IPS-18c (cell line): ENCODE measurements around the gene NDUFB8.
"Not testable (repeated sequence)": the region's sequence is repeated elsewhere in the genome, so short reads cannot be mapped to it uniquely, and the experiment has no call there.

Experiments used
- H3K4me3 ChIP-seq: 2 replicates; pipeline ENCODE4 v1.7.0; 2013; ENCODE audit warnings: low read depth, mild to moderate bottlenecking, low read length, moderate library complexity; ENCODE audit not compliant: insufficient read depth
- H3K9me3 ChIP-seq: one replicate; pipeline ENCODE4 v1.6.1; 2013; ENCODE audit warnings: mild to moderate bottlenecking, low read length, moderate library complexity; ENCODE audit not compliant: control insufficient read depth, insufficient read depth

The NDUFB8 gene

DNA sequence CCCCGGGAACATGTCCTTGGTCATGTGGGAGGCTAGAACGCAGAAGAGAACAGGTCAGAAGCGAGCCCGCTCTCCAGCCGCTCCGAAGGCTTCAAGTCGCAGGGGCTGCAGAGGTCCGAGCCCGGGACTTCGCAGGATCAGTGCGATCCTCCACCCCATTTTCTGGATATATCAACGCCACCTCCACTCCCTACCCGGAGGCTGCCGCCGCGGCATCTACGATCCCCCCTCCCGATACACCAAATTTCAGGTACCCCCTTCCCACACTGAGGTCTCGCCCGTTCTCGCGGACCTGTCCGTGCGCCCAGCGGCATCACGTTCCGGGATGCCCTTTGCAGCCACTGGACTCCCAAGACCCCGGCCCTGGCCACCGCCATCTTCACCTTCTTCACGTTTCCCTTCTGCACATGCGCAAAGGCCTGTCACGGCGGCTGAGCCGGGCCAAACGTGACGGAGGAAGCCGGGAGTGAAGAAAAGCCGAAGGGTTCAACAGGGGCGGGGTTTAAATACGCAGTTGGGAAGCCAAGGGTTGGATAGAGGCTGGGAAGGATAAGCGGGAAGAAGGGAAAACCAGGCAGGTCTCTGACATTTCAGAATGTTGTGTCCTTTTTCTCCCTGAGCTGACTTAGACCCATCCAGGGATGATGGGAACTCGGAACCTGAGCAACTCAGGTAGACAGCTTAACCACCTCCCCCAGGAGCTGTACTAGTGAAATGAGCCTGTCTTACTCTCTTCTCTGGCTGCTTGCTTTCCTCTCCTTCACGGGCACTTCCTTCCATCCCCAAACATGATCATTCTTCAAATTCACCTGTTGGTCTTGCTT is at the start of gene NDUFB8:
Gene NDUFB8 (minus strand): TSS at position 397 of the 824 bp plus-strand sequence. CDS start 20 bp downstream, at position 377.
- Histone ChIP-seq H3K9me3 (no peaks in the 10 kb centered on the region), H3K4me3 (peak within 1 kb of the TSS; percentile 92)

DNA sequence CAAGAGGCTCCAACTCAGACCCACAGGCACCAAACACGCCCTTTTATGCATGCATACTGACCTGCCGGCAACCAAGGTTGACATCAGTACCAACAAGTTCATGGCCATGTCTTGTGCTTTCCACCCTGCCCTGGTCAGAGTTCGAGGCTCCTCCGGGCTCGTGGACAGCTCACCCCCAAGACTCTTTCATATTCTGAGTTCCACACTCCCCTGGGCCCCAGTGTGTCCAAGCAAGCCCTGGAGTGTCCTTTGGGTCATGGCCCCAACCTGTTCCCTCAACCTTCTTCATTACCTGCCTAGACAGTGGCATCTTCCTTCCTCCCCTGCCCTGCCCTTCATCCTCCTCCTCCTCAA is 46.6 kb upstream of the NDUFB8 start:
- no peaks in the 10 kb centered on the region for H3K9me3 ChIP-seq

DNA sequence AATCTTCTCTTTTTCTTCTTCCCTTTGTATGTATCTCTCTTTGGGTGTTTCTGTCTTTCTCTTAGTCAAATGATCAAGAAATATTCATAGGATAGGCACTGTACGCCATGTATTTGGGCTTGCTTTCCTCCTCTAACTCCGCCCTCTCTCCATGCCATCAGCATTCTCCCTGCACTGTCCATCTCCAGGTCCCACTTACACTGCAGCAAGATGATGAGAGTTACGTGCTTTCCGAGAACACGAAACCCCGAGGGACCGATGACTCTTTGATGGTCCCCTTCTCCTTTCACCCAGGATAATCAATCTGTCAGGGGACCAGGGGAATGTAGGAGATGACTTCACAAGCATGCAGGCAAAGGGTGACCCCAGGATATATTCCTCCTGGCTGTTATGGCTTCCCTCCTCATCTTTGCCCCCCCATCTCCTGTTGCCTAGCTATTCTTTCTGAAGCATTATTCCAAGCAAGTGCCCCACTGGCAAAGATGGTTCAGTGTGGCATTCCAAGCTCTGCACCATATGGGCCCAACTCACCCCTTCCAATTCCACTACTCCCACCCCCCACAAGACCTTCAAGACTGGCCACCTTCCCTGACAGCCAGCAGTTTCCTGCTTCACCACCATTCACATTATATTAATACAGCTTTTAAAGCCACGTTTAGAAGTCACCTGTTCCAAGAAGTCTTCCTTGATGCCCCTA is 46.1 kb upstream of the NDUFB8 start:
- H3K9me3 ChIP-seq, result no peaks in the 10 kb centered on the region
- no peak overlapping the region for H3K4me3 ChIP-seq

More for the DNA sequence above, 46.6 kb upstream of the NDUFB8 start:
- H3K4me3 ChIP-seq, result no peak overlapping the region

DNA sequence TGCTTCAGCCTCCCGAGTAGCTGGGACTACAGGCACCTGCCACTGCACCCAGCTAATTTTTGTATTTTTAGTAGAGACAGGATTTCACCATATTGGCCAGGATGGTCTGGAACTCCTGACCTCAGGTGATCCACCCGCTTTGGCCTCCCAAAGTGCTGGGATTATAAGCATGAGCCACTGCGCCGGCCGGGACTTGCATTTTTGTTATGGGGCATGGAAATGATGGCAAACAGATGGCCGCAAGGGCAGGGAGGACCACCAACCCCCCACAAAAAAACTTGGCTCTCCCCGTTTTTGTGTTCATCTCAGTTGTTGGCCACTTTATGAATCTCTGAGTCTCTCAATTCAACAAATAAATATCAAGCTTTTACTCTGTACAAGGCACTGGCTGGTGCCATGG is 45.5 kb upstream of the NDUFB8 start:
- not testable (repeated sequence) for H3K4me3 ChIP-seq

DNA sequence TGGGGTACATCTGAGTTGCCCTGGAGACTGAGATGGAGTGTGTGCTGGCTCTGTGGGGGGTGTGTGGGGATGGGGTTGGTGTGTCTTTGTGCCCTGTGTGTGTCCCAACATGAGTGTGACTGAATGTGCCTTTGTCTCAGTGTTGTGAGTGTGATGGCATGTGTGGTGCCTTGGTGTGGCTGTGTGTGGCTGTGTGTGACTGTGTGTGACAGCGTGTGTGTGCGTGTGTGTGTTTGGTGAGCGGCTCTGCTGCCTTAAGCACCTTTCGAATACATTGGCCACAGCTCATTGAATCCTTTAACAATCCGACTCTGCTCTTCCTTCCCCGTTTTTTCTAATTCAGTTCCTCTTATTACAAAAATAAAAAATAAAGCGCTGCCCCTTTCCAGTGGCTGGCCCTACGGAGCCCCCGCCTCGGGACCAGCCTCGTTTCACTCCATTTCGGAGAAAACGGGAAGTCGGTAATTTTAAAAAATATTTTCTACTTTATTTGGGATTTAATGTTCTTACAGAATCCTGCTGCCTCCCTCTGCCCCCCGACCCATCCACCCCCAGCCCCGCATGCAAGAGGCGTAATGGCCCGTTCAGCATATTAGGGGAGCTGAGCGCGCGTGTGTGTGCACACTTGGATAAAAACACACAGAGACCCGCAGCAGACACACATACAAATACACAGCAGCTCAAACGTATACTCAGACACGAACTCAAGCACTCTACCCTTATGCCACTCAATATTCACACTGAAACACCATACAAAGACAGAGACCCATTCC is 41.6 kb upstream of the NDUFB8 start:
- Histone ChIP-seq H3K9me3 (peaks cover 2% of the 10 kb centered on the region), H3K4me3 (no peak overlapping the region)

More for the DNA sequence above, 45.5 kb upstream of the NDUFB8 start:
- H3K9me3 ChIP-seq, result not testable (repeated sequence)

DNA sequence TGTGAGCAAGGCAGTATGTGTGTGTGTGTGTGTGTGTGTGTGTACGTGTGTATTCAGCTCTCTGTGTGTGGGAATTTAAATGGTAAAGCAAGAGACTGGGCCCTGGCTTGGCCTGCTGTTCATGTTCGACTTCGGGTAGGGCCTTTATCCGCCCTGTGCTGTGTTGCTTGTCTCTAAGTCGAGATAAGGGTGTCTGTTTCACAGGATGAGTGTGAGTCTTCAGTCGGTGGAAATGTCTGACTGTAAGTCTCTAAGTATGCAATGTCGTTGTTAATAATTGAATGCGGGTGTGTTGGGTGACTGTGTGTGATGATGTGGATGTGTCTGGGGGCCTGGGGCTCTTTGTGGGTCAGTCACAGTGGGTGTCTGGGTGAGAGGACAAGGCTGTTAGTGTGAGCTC is 40.8 kb upstream of the NDUFB8 start:
- H3K4me3 ChIP-seq, result peak overlapping the region; percentile 72
- H3K9me3 ChIP-seq, result peaks cover 2% of the 10 kb centered on the region

DNA sequence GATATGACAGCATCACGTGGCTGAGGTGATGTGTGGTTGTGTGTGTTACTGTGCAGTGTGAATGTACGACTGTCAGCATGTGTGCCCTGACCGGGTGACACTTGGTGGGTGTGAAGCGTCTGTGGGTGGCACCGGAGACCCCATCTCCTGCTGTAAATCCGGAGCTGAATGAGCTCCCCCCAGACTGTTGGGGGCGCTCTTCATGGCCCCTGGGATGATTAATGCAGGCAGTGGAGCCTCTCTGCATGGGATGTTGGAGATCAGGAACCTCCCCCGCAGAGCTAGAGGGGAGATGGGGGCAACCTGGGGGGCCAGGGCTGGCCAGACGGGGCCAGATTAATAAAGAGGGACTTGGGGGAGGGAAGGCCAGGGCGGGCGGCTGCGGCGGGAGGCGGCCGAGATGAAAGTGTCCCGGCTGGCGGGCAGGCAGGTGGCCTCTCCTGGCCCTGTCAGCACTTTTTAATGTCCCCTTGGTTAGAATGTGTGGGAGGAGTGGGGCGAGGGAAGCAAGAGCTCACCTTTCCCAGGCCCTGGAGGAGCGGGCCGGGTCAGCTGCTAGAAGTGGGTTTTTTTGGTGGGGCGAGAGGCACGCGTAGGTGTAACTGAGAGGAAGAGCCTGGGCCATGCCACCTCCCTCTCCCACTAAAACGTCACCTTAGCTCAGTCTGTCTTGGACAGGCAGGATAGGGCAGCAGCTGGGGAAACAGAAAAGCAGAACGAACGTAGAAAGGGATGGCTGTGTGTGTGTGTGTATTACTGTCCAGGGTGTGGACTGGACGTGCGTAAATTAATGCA is 40.2 kb upstream of the NDUFB8 start:
- peak overlapping the region; percentile 72 for H3K4me3 ChIP-seq

DNA sequence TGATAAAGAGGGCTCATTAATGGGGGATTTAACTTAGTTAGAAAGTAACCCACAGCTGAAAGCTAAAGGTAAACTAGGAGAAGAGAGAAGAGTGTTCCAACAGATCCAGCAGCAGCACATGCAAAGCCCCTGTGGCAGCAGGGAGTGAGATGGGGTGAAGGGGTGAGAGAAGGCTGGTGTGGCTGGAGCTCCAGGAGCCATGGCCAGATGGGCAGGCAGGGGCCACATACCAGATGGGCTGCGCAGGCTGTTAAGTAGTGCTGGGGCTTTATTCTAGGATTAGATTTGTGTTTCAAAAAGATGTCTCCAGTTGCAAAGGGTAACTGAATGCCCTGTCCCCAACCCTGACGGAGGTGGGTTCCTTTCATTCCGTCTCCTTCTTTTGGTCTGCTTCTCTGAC is 39.2 kb upstream of the NDUFB8 start:
- Histone ChIP-seq H3K4me3 (no peak overlapping the region), H3K9me3 (peaks cover 2% of the 10 kb centered on the region)

More for the DNA sequence above, 40.2 kb upstream of the NDUFB8 start:
- H3K9me3 ChIP-seq, result peaks cover 2% of the 10 kb centered on the region

DNA sequence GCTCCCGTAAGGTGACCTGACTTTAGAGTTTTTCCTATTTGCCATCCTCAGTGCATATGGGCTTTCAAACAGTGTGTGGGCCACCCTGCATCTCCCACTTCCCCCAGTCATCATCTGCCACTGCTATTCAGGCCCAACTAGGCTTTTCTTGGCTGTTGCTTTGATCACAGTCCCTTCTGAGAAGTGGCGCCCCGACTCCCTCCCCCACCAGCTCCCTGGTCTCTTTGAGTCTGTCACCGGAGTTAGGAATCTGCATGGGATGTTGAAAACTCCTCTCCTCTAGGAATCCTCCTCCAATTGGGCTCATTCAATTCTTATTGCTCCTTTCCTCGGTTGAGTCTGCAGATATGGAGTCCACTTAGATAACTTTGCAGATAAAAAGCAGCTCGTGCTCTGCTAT is 38.2 kb upstream of the NDUFB8 start:
- Histone ChIP-seq H3K4me3 (no peak overlapping the region), H3K9me3 (peaks cover 2% of the 10 kb centered on the region)

DNA sequence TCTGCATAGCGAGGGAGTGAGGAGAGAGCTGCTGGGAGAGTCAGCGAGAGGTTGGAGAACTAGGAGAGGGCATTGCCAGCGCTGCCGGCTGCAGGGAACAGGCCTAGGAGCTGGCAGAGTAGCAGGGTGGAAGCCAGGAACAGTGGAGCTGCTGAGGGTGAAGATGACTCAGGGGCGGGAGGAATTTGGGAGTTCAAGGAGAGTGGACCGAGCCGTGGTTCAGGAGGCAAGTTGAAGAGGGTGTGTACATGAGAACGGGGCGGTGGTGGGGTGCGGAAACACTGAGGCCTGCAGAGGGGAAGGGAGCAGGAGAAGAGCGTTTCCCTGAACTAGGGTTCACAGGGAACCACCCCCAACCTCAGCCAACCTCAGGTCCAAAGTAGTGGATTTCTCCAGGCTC is 37.6 kb upstream of the NDUFB8 start:
- peaks cover 2% of the 10 kb centered on the region for H3K9me3 ChIP-seq
- H3K4me3 ChIP-seq, result no peak overlapping the region

DNA sequence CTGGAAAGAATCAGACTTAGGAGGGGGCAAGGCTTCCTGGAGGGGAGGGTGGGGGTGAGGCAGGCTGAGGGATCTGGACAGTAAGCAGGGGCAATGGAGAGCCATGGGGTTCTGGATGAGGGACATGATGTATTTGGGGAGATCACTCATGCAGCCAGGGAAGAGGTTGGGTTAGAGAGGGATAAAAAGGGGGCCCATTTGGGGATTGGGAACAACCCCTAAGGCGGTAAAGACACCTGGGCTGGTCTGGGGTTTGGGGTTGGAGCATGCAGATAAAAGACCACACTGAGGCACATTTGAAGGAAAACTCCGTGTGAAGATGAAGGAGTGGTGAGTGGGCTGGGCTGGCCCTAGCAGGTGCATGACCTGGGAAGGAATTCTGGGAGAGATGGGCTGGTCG is 36.9 kb upstream of the NDUFB8 start:
- H3K4me3 ChIP-seq, result no peak overlapping the region
- peaks cover 2% of the 10 kb centered on the region for H3K9me3 ChIP-seq

DNA sequence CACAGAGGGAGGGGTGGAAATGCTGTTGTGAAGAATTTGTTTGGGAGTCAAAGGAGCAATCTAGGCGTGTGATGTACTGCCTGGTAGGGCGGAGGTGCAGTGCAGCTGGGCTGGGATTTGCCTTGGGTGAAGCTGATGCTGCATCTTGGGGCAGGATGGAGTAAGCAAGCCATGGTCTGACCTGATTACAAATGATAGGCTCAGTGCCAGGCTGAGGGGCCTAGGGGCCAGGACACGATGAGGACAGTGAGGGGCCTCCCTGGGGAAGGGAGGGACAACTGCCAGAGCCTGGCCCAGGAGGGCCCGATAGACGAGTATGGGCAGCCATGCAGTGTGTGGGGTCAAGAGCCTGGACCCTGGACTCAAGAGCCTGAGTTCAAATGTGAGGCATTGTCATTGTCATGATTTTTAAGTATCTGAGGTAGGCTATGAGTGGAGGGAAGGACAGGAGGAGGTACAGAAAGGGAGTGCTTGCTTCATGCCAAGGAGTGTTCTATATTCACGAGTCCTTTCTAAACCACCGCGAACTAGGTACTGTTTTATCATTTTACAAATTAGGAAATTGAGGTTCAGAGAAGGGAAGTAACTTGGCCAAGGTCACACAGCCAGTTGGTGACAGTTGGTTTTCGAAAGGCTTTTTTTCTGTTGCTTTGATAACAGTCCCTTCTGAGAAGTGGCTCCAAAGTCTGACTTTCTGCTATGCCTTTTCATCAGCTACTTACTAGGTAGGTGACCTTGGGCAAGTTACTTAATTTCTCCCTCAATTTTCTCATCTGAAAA is 35.7 kb upstream of the NDUFB8 start:
- Histone ChIP-seq H3K4me3 (no peak overlapping the region), H3K9me3 (peaks cover 2% of the 10 kb centered on the region)

DNA sequence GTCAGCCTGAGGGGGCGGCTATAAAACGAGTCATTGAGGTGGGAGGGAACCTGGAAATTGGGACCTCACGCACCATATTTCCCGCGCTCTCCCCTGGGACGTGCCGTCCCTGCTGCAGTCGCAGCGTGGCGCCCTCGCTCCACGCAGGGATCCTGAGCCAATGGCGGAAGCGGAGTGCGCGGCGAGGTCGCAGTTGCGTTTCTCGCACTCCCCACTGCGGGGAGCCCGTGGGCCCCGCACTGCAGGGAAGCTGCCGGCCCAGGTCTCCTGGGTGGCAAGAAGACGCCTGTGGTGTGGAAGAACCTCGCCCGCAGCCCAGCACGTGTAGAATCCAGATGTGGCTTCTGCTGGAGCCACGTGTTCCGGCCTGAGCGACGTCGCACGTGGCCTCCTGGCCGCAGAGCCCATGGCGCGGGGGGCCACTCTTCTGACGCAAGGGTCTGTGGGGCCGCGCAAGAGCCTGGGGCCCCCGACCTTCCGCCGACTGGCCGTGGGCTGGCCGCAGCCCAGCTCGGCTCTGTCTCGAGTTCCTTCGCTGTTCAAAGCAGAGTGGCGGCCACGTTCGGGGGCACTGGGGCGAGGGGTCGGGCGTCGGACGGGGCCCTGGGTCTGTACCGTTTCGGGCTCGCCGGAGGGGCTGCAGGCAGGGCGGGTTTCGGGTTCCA is 32.5 kb upstream of the NDUFB8 start:
- Histone ChIP-seq H3K4me3 (no peak overlapping the region), H3K9me3 (no peaks in the 10 kb centered on the region)

DNA sequence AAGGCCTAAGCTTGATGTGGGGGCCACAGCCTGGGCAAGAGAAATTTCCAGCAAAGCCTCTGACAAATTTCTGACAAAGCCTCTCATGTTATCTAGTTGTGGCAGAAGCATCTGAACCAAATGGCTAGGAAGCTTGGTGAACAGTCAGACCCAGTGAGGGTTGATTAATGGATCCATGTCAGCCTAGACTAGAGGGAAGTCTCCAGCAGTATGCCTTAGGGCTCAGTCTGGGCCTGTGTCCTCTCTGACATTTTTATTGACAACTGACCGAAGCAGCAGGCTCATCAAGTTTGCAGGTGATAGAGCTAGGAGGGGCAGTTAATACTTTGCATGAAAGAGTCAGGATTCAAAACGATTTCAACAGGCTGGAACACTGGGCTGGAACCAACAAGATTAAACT is 31.3 kb upstream of the NDUFB8 start:
- no peaks in the 10 kb centered on the region for H3K9me3 ChIP-seq
- H3K4me3 ChIP-seq, result no peak overlapping the region

DNA sequence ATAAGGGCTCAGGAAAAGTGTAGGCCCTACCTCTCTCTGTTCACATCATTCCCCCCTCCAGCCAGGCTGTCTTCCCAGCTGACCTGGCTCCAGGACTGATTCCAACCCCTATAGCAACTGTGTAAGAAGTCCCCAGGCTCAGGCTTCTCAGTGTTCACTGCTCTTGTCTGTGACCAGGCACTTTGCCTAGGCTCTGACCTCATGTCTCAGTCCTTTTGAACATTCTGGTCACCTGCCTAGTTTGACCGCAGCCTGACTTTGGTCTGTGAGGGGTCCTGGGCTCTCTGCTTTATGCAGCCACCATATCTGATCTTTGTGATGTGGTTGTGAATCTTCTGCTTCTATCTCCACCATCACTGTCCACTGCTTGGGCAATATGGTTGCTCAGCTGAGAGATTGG is 30.6 kb upstream of the NDUFB8 start:
- H3K4me3 ChIP-seq, result no peak overlapping the region

DNA sequence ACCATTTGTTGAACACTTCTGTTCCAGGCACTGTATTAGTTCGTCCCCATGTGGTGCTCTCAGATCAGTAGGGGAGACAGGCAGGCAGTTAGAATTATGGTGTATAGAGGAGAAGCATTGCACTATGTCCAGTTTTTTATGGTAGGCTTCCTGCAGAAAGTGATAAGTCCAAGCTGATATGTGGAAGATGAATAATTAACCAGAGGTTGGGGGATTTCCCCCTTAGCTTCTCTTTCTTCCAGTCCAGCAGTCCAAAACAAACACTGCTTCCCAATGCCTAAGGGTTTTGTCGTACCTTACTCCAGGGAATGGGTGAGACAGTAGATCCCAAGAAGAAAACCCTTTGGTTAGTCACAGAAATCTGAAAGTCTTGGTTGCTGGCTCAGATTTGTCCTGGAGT is 25.2 kb upstream of the NDUFB8 start:
- Histone ChIP-seq H3K4me3 (no peak overlapping the region), H3K9me3 (no peaks in the 10 kb centered on the region)

More for the DNA sequence above, 30.6 kb upstream of the NDUFB8 start:
- H3K9me3 ChIP-seq, result no peaks in the 10 kb centered on the region
